ENCODE measurements around the gene CLEC4D.

DNA sequence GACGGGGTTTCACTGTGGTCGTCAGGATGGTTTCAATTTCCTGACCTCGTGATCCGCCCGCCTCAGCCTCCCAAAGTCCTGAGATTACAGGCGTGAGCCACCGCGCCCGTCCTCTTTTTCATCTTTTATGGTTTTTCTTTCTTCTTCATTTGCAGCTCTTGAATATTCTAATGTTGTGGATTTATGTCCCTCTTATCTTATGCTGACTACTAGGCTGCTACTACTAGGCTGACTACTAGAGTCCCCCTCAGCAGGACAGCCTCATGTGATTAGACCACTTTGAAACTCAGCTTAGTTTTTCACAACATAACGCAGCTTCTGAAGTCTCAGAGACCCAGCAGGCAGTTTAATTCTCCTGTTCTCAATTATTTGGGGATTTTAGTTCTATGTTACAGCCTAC, 28.3 kb downstream of the CLEC4D start:
- TF ChIP-seq, protein P1, sequence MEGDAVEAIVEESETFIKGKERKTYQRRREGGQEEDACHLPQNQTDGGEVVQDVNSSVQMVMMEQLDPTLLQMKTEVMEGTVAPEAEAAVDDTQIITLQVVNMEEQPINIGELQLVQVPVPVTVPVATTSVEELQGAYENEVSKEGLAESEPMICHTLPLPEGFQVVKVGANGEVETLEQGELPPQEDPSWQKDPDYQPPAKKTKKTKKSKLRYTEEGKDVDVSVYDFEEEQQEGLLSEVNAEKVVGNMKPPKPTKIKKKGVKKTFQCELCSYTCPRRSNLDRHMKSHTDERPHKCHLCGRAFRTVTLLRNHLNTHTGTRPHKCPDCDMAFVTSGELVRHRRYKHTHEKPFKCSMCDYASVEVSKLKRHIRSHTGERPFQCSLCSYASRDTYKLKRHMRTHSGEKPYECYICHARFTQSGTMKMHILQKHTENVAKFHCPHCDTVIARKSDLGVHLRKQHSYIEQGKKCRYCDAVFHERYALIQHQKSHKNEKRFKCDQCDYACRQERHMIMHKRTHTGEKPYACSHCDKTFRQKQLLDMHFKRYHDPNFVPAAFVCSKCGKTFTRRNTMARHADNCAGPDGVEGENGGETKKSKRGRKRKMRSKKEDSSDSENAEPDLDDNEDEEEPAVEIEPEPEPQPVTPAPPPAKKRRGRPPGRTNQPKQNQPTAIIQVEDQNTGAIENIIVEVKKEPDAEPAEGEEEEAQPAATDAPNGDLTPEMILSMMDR (IDR thresholded peaks at IDR 0.05; ENCODE audit: low read depth, low read length, poor library complexity, severe bottlenecking): no peak
- no peak for TF ChIP-seq EZH2phosphoT487 (IDR thresholded peaks at IDR 0.05; ENCODE audit: borderline replicate concordance, low read length)
